GM23338 (cell line): Measurements from ENCODE around the gene PACS2.

Experiments
- CREB1 ChIP-seq: fragments of 250-450 bp; sonication (Bioruptor Pico); IDR thresholded peaks from 2 replicates; pipeline ENCODE4 v1.5.0; 2020; ENCODE audit warnings: low read depth, mild to moderate bottlenecking, moderate library complexity
- EZH2 ChIP-seq: fragments of 200-600 bp; sonication (generic); IDR thresholded peaks from one replicate; pipeline ENCODE4 v1.8.0; 2017; ENCODE audit warnings: antibody characterized with exemption, mild to moderate bottlenecking, low read depth; ENCODE audit not compliant: unreplicated experiment
- EZH2phosphoT487 ChIP-seq: fragments of 200-600 bp; sonication (generic); IDR thresholded peaks from one replicate; pipeline ENCODE4 v1.8.1; 2018; ENCODE audit warnings: antibody characterized with exemption; ENCODE audit not compliant: unreplicated experiment
- NANOG ChIP-seq: IDR thresholded peaks from 2 replicates; pipeline ENCODE4 v1.6.1; 2016; ENCODE audit warnings: antibody characterized with exemption, borderline replicate concordance
- POLR2AphosphoS5 ChIP-seq: IDR thresholded peaks from 2 replicates; pipeline ENCODE4 v1.6.1; 2016; ENCODE audit warnings: antibody characterized with exemption, low read depth
- REST ChIP-seq: IDR thresholded peaks from one replicate; pipeline ENCODE4 v1.6.1; 2018; ENCODE audit warnings: antibody characterized with exemption; ENCODE audit not compliant: unreplicated experiment
- STAT1 ChIP-seq: IDR thresholded peaks from one replicate; pipeline ENCODE4 v1.6.1; 2016; ENCODE audit warnings: antibody characterized with exemption; ENCODE audit not compliant: unreplicated experiment
- ZNF114 ChIP-seq: fragments of 250-450 bp; sonication (Bioruptor Pico); IDR thresholded peaks from 2 replicates; pipeline ENCODE4 v1.5.0; 2020; ENCODE audit warnings: mild to moderate bottlenecking, moderate library complexity
- ZNF331 ChIP-seq: fragments of 250-450 bp; sonication (Bioruptor Pico); IDR thresholded peaks from 2 replicates; pipeline ENCODE4 v1.5.0; 2020; ENCODE audit warnings: low read depth, mild to moderate bottlenecking, moderate library complexity
- TF ChIP-seq, protein P1 (sequence below), 2 experiments: fragments of 200-600 bp in 1 of 2; sonication (generic) in 1 of 2; conservative IDR thresholded peaks; 2 replicates each; pipeline versions ENCODE4 v1.5.1 to v1.6.1; 2016 to 2017; ENCODE audit warnings: antibody characterized with exemption in 2 of 2, low read depth in 2 of 2, mild to moderate bottlenecking in 2 of 2, moderate library complexity in 1 of 2
- TF ChIP-seq, protein P2 (sequence below): IDR thresholded peaks from 2 replicates; pipeline ENCODE4 v1.6.1; 2016; ENCODE audit warnings: antibody characterized with exemption

GRCh38 chr14:105273062-105273461, 41.5 kb upstream of the PACS2 start:
- no peak for TF ChIP-seq CREB1 (CRISPR knock-in tag)
- no peak for TF ChIP-seq EZH2
- TF ChIP-seq, protein P1, sequence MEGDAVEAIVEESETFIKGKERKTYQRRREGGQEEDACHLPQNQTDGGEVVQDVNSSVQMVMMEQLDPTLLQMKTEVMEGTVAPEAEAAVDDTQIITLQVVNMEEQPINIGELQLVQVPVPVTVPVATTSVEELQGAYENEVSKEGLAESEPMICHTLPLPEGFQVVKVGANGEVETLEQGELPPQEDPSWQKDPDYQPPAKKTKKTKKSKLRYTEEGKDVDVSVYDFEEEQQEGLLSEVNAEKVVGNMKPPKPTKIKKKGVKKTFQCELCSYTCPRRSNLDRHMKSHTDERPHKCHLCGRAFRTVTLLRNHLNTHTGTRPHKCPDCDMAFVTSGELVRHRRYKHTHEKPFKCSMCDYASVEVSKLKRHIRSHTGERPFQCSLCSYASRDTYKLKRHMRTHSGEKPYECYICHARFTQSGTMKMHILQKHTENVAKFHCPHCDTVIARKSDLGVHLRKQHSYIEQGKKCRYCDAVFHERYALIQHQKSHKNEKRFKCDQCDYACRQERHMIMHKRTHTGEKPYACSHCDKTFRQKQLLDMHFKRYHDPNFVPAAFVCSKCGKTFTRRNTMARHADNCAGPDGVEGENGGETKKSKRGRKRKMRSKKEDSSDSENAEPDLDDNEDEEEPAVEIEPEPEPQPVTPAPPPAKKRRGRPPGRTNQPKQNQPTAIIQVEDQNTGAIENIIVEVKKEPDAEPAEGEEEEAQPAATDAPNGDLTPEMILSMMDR (conservative IDR thresholded peaks at IDR 0.05; ENCODE audit: low read depth in 2 of 2), result no peak
- TF ChIP-seq EZH2phosphoT487, result no peak
- no peak for TF ChIP-seq POLR2AphosphoS5
- TF ChIP-seq, protein P2, sequence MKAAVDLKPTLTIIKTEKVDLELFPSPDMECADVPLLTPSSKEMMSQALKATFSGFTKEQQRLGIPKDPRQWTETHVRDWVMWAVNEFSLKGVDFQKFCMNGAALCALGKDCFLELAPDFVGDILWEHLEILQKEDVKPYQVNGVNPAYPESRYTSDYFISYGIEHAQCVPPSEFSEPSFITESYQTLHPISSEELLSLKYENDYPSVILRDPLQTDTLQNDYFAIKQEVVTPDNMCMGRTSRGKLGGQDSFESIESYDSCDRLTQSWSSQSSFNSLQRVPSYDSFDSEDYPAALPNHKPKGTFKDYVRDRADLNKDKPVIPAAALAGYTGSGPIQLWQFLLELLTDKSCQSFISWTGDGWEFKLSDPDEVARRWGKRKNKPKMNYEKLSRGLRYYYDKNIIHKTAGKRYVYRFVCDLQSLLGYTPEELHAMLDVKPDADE, result no peak
- no peak for TF ChIP-seq REST
- TF ChIP-seq STAT1, result no peak
- TF ChIP-seq ZNF331 (CRISPR knock-in tag), result no peak
- TF ChIP-seq ZNF114 (CRISPR knock-in tag), result no peak
- no peak for TF ChIP-seq NANOG
